22Rv1 (cell line): Measurements from ENCODE around the gene GALNT17.

Source experiments
- H3K27ac ChIP-seq: fragments of 450-650 bp; 2 replicates; pipeline ENCODE4 v1.5.1; 2017
- CTCF ChIP-seq: fragments of 450-650 bp; IDR thresholded peaks from 2 replicates; pipeline ENCODE4 v1.5.1; 2017; ENCODE audit warnings: mild to moderate bottlenecking
- ZFX ChIP-seq: fragments of 450-650 bp; IDR thresholded peaks from 2 replicates; pipeline ENCODE4 v1.6.1; 2017; ENCODE audit warnings: antibody characterized with exemption, borderline replicate concordance

Gene GALNT17

GRCh38 chr7:71497256-71497946, 365.5 kb downstream of the GALNT17 start:
- no peak overlapping the region for H3K27ac ChIP-seq
- no peak for TF ChIP-seq ZFX
- no peak for TF ChIP-seq CTCF

- H3K27ac ChIP-seq: no peak overlapping the region
- TF ChIP-seq CTCF (no peak), ZFX (no peak)
Observed at GRCh38 chr7:71498381-71498780, 366.4 kb downstream of the GALNT17 start.

- TF ChIP-seq CTCF: no peak
- TF ChIP-seq ZFX: no peak
- no peak overlapping the region for H3K27ac ChIP-seq
Observed at GRCh38 chr7:71504697-71505441, 372.9 kb downstream of the GALNT17 start.

DNA sequence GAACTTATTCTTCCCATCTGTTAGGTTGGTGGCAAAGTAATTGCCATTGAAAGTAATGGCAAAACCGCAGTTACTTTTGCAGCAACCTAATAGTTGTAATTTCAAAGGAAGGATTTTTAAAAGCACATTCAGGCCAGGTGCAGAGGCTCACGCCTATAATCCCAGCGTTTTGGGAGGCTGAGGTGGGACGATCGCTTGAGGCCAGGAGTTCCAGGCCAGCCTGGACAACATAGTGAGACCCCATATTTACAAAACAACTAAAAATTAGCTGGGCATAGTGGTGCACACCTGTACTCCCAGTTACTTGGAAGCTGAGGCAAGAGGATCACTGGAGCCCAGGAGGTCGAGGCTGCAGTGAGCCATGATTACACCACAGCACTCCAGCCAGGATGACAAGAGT, 374.9 kb downstream of the GALNT17 start:
- H3K27ac ChIP-seq: no peak overlapping the region
- TF ChIP-seq ZFX (no peak), CTCF (no peak)

DNA sequence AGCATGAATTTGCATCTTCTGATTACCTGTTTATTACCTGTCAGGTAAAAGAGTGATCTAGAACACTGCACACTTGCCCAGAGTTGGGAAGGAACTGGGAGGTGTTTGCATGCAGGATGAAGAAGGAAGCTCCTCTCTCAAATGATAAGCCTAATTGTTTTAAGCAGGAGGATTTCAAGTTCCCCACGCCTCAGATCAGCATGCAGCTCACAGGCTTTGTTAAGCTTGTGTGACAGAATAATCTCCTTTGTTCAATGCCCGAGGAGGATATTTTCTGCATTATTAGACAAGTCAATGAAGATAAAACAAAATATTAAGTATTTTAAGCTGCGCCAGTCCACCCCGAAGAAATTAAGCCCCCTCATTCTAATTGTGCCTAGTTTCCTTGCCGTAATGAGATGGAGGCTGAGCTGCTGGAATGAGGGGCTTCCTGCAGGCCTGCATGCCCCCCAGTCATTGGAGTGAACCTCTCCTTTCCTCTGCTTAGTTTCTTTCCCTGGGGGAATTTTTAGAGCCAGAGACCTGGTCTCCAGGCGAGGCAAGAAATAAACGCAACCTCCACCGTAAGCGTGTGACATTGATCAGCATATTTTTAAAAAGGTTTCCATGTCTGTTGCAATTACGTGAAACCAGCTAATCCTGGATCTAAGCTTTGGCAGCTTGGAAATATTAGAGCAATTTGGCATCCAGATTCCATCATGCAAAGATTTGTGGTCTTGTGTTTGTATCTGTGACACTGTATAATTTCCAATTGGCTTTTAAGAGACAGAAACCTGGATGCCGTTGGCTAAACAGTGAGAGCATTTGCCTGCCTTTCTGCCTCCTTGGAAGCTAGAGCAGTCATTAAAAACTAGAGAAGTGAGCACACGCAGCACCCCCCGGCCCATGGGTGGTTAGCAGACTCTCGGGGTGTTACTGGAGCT, 376.0 kb downstream of the GALNT17 start:
- TF ChIP-seq ZFX (no peak), CTCF (no peak)
- H3K27ac ChIP-seq: no peak overlapping the region

- no peak for TF ChIP-seq ZFX
- TF ChIP-seq CTCF: no peak
Observed at GRCh38 chr7:71509381-71509780, 377.4 kb downstream of the GALNT17 start.

More at GRCh38 chr7:71509381-71509780, 377.4 kb downstream of the GALNT17 start:
- no peak overlapping the region for H3K27ac ChIP-seq
